Measurements from ENCODE around the gene ZNF335. TPM values are rescaled to one million over a fixed set of nuclear protein-coding genes. Genes with fewer than 3 reads are reported as not detected.

The ZNF335 gene
- total RNA-seq, 2 donors from 2014 or later, result 21.4 to 43.4 TPM

- TF ChIP-seq CTCF (IDR thresholded peaks at IDR 0.05), result no peak
- no peak for TF ChIP-seq POLR2AphosphoS5 (IDR thresholded peaks at IDR 0.05)
- TF ChIP-seq POLR2A (IDR thresholded peaks at IDR 0.05), result no peak
- Histone ChIP-seq H3K27ac (no peak overlapping the region), H3K4me1 (replicated peaks) (no peaks in the 10 kb centered on the region), H3K36me3 (no peaks in the 10 kb centered on the region), H3K27me3 (replicated peaks; ENCODE audit: insufficient read depth) (peaks cover 29% of the 10 kb centered on the region), H3K9me3 (no peaks in the 10 kb centered on the region), H3K4me3 (no peak overlapping the region)
- 9% methylated on average over 27 of the region's 29 CpGs for WGBS
- intact Hi-C loops (cut with DNase I), result no loop called here
- DNase-seq (ENCODE audit: low spot score), result no peak
Observed at GRCh38 chr20:46013322-46013828, 41.4 kb upstream of the ZNF335 start.

- intact Hi-C loops (cut with DNase I), result no loop called here
- Histone ChIP-seq H3K4me3 (no peak overlapping the region), H3K4me1 (replicated peaks) (no peaks in the 10 kb centered on the region), H3K27me3 (replicated peaks; ENCODE audit: insufficient read depth) (peaks cover 28% of the 10 kb centered on the region), H3K27ac (no peak overlapping the region), H3K36me3 (no peaks in the 10 kb centered on the region), H3K9me3 (no peaks in the 10 kb centered on the region)
- 64% methylated on average over 10 of the region's 10 CpGs for WGBS
- TF ChIP-seq CTCF (IDR thresholded peaks at IDR 0.05), result no peak
- TF ChIP-seq POLR2AphosphoS5 (IDR thresholded peaks at IDR 0.05), result no peak
- TF ChIP-seq POLR2A (IDR thresholded peaks at IDR 0.05), result no peak
- no peak for DNase-seq (ENCODE audit: low spot score)
Observed at GRCh38 chr20:46012921-46013320, 40.9 kb upstream of the ZNF335 start.

GRCh38 chr20:46011631-46012482 is 39.9 kb upstream of the ZNF335 start:
- no peaks in the 10 kb centered on the region for H3K9me3 ChIP-seq
- H3K36me3 ChIP-seq, result no peaks in the 10 kb centered on the region
- DNase-seq (ENCODE audit: low spot score), result no peak
- no peak overlapping the region for H3K27ac ChIP-seq
- H3K4me3 ChIP-seq, result no peak overlapping the region
- H3K27me3 ChIP-seq (replicated peaks; ENCODE audit: insufficient read depth), result peaks cover 28% of the 10 kb centered on the region
- intact Hi-C loops (cut with DNase I), result no loop called here
- no peaks in the 10 kb centered on the region for H3K4me1 ChIP-seq (replicated peaks)
- TF ChIP-seq POLR2A (IDR thresholded peaks at IDR 0.05) (no peak), CTCF (IDR thresholded peaks at IDR 0.05) (no peak), POLR2AphosphoS5 (IDR thresholded peaks at IDR 0.05) (no peak)
- WGBS, result 21% methylated on average over 57 of the region's 57 CpGs

GRCh38 chr20:46010491-46011391 is 38.7 kb upstream of the ZNF335 start:
- intact Hi-C loops (cut with DNase I), result no loop called here
- H3K27me3 ChIP-seq (replicated peaks; ENCODE audit: insufficient read depth), result peaks cover 28% of the 10 kb centered on the region
- H3K36me3 ChIP-seq, result no peaks in the 10 kb centered on the region
- no peak for TF ChIP-seq POLR2AphosphoS5 (IDR thresholded peaks at IDR 0.05)
- TF ChIP-seq POLR2A (IDR thresholded peaks at IDR 0.05), result no peak
- H3K4me1 ChIP-seq (replicated peaks), result no peaks in the 10 kb centered on the region
- no peak for DNase-seq (ENCODE audit: low spot score)
- WGBS, result 13% methylated on average over 73 of the region's 74 CpGs
- no peaks in the 10 kb centered on the region for H3K9me3 ChIP-seq
- H3K27ac ChIP-seq, result no peak overlapping the region
- no peak overlapping the region for H3K4me3 ChIP-seq

GRCh38 chr20:46009816-46010215 is 37.8 kb upstream of the ZNF335 start:
- H3K4me3 ChIP-seq, result no peak overlapping the region
- TF ChIP-seq POLR2A (IDR thresholded peaks at IDR 0.05) (no peak), CTCF (IDR thresholded peaks at IDR 0.05) (no peak), POLR2AphosphoS5 (IDR thresholded peaks at IDR 0.05) (no peak)
- intact Hi-C loops (cut with DNase I), result no loop called here

More at GRCh38 chr20:46009816-46010215, 37.8 kb upstream of the ZNF335 start:
- Histone ChIP-seq H3K27me3 (replicated peaks; ENCODE audit: insufficient read depth) (peaks cover 32% of the 10 kb centered on the region), H3K4me1 (replicated peaks) (no peaks in the 10 kb centered on the region), H3K27ac (no peak overlapping the region), H3K36me3 (no peaks in the 10 kb centered on the region), H3K9me3 (no peaks in the 10 kb centered on the region)
- WGBS, result 26% methylated on average over 14 of the region's 20 CpGs
- DNase-seq (ENCODE audit: low spot score), result no peak
